RWPE1 (cell line): ENCODE data around the gene VGLL4.

ENCODE experiments used
- CTCF ChIA-PET: fragments of 350-600 bp; sonication (Branson Sonifier 250); formaldehyde crosslinking; extraction: SDS; loops from one replicate; lab custom pipeline; 2021; lab: Yijun Ruan, JAX
- POLR2A ChIA-PET: fragments of 400-600 bp; formaldehyde crosslinking; extraction: SDS; loops from one replicate; lab custom pipeline; 2020; ENCODE audit warnings: antibody characterized with exemption; ENCODE audit not compliant: low non-redundant PET; lab: Yijun Ruan, JAX
- DNase-seq: peaks from one replicate; pipeline ENCODE4 v3.0.0; 2012; ENCODE audit warnings: low spot score
- H3K27ac ChIP-seq: fragments of 450-650 bp; 2 replicates; pipeline ENCODE4 v1.5.1; 2017
- TF ChIP-seq, protein P1 (sequence below): fragments of 450-650 bp; conservative IDR thresholded peaks from 2 replicates; pipeline ENCODE4 v1.5.1; 2017; ENCODE audit warnings: low read depth, mild to moderate bottlenecking

VGLL4 gene

GRCh38 chr3:11562277-11562881, 81.3 kb downstream of the VGLL4 start:
- peak overlapping the region; percentile 86 for H3K27ac ChIP-seq
- DNase-seq, result no peak
- CTCF ChIA-PET, result no interaction called here
- POLR2A ChIA-PET, result no interaction called here
- TF ChIP-seq, protein P1, sequence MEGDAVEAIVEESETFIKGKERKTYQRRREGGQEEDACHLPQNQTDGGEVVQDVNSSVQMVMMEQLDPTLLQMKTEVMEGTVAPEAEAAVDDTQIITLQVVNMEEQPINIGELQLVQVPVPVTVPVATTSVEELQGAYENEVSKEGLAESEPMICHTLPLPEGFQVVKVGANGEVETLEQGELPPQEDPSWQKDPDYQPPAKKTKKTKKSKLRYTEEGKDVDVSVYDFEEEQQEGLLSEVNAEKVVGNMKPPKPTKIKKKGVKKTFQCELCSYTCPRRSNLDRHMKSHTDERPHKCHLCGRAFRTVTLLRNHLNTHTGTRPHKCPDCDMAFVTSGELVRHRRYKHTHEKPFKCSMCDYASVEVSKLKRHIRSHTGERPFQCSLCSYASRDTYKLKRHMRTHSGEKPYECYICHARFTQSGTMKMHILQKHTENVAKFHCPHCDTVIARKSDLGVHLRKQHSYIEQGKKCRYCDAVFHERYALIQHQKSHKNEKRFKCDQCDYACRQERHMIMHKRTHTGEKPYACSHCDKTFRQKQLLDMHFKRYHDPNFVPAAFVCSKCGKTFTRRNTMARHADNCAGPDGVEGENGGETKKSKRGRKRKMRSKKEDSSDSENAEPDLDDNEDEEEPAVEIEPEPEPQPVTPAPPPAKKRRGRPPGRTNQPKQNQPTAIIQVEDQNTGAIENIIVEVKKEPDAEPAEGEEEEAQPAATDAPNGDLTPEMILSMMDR, result no peak

DNA sequence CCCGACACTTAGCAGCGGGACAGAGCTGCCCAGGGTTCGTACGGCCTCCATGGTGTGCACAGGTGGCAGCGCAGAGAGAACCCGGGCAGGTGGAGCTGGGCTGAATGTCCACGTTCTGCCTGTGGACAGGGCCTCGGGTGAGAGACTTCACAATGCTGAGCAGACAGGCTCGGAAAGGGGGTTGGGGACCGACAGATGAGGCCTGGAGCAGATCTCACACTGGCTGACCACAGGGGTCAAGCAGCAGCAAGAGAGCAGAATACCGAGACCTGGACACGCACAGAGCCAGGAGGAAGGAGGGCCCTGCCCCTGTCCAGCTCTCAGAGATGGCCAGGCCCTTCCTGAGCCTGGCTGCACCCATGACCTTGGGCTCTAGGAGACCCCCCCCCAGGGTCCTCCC, 83.0 kb downstream of the VGLL4 start:
- DNase-seq, result no peak
- peak overlapping the region; percentile 86 for H3K27ac ChIP-seq
- CTCF ChIA-PET, result interaction anchor here (0.6 kb wide), 1 partner anchor 11 kb away, joined by 3 read pairs; no protein-coding TSS in a partner anchor
- TF ChIP-seq, protein P1, result no peak
- POLR2A ChIA-PET, result no interaction called here

GRCh38 chr3:11559816-11560633, 83.7 kb downstream of the VGLL4 start:
- TF ChIP-seq, protein P1, result no peak
- ChIA-PET POLR2A (no interaction called here), CTCF (no interaction called here)
- DNase-seq, result no peak
- H3K27ac ChIP-seq, result peak overlapping the region; percentile 86

- TF ChIP-seq, protein P1, result no peak
- ChIA-PET CTCF (no interaction called here), POLR2A (no interaction called here)
- H3K27ac ChIP-seq, result peak overlapping the region; percentile 86
- DNase-seq, result no peak
Observed at GRCh38 chr3:11558918-11559815, 84.5 kb downstream of the VGLL4 start.

DNA sequence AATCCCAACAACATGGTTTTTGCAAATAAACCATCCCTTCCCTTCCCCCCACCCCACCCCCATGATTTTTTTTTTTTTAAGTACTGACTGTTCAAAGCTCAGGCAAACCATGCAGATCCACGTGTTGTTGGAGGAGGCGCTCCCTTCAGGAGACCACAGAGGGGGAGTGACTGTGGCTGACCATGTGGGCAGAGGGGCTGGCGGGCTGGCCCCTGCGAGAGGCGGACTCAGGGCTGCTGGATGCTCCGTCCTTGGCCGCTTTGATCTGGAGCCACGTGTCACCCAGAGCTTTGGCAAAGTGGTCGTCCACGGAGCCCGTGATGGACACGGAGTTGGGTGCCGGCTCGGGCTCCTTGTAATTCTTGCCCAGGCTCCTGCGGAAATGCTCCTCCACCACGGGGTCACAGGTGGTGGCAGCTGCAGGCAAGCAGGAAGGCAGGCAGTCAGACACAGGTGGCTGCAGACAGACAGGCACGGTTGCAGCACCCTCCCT, 85.3 kb downstream of the VGLL4 start:
- peak overlapping the region; percentile 86 for H3K27ac ChIP-seq
- TF ChIP-seq, protein P1, result no peak
- DNase-seq, result no peak
- CTCF ChIA-PET, result interaction anchor here (0.5 kb wide), 1 partner anchor 18 kb away, joined by 8 read pairs; no protein-coding TSS in a partner anchor
- POLR2A ChIA-PET, result no interaction called here

DNA sequence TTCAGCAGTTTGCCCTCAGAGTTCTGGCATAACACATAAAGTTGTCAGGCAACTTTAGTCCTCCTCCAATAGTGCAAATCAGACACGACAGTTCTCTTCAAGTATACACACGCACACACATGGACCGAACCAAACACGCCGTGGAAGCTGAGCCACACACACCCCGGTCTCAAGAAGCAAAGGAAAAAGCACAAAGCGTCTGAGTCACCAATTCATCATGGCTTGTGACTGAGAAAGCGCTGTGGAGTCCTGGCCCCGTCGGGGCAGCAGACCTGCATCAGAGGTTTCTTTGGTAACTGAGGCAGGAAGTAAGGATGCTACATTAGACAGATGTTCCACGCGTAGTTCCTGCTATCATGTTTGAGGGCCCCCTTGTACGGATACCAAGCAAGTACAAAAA, 85.7 kb downstream of the VGLL4 start:
- TF ChIP-seq, protein P1, result no peak
- ChIA-PET CTCF (interaction anchor here (0.5 to 0.6 kb wide), 2 partner anchors 17 to 1382 kb away, joined by 3 to 8 read pairs; no protein-coding TSS in a partner anchor), POLR2A (no interaction called here)
- peak overlapping the region; percentile 86 for H3K27ac ChIP-seq
- DNase-seq, result peak; percentile 71
